NCI-H1694 treated with DMSO at 0.1 percent for 48 hours (cell line): ENCODE data around the gene FHIT.
A peak's percentile ranks its signal among the peaks of the same experiment; 100 is the strongest.

Experiments used
- DNase-seq: peaks from one replicate; lab custom pipeline; 2025; lab: John Stamatoyannopoulos, UW

The FHIT gene

DNA sequence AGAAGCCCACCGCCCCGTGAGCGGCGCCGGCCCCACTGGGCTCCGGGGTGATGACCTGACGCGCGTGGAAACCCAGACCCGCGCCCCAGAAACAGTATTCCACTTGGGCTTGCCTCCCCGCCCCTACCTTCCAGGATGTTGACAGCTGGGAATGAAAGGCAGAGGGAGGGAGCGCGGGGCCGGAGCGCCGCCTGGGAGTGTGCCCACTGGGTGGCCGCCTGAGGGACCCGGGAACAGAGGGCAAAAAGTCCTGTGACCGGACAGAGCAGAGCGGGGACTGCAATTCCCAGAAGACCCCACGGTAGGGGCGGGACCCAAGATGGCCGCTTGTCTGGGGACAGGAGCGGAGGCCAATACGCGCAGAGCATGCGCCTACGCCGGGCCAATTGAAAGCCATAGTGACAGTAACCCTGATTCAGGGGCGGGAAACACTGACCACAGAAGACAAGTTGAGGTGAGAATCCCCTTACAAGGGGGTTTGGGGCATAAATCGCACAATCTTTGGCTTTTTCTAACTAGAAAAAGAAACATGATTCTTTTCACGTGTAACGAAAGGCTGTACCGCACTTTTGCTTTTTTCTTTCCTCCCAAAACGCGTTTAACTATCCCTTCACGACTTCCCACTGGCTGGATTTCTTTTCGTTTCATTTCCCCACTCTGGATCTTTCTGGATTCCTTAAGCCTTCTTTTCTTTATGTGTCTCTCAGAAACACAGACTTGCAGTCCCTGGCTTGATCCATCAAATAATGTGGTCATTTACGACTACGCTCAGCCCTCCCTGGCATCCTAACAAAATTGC is at the start of gene FHIT:
Gene FHIT (minus strand): TSS at position 279 of the 799 bp plus-strand sequence.
- peak; percentile 41 for DNase-seq

DNA sequence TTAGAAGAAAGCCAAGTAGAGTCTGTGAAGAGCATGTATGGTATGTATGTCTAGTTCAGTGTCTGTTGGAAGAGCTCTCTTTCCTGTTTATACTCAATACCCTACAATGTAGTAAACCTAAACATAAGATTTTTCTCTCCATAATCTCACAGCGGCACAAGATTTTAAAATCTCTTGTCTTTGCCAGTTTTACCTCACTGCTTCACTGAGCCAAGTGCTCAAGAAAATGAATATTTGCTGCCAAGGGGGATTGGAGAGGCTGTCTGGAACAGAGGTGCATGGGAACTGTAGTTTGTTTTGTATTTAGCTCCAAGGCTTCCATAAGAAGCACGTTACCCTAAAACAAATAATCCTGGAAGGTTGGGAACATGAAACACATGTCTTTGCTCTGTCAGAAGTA is 49.5 kb upstream of the FHIT start:
- no peak for DNase-seq

DNA sequence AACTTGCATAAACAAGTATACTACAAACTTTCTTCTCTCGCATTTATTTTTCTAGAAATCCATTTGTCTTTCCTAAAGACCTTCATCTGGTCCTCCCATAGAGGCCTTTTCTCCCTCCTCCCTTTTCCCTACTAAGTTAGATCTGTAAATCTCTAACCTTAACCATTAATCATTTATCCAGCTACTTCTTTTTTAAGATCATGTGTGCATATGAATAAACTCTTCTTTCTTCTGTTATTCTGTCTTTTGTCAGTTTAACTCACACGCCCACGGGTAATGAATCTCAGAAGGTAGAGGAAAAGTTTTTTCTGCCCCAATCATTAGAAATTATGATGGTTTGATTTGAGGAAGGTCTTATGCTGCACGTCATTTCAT is 48.7 kb upstream of the FHIT start:
- DNase-seq = no peak

DNA sequence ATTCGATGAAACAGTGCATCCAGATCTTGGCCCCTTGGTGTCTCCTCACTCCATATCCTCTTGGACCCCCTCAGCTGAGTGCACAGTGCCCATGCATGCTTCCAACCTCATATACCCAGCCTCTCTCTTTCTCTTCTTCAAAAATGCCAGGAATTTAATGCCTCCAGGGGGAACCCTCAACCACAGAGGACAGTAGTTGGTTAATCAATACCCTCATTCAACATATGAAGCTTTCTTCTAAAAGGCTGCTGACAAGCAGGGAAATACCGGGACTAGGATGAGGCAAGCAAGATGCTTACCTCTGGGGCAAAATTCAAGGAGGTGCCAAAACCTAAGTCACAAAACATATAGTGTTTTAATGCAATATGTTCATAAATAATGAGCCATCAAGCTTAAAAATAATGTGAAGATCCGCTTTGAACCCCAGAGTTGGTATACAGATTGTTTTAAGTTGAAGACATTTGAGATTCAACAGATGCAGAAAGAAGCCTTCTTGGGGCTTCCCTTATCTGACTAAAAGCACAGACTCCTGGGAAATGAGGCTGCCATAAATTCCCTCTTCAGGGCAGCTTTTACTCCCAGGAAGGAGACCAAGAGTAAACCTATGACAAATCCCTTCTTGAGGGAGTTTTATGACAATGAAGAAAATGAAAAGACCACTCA is 48.2 kb upstream of the FHIT start:
- DNase-seq = no peak

DNA sequence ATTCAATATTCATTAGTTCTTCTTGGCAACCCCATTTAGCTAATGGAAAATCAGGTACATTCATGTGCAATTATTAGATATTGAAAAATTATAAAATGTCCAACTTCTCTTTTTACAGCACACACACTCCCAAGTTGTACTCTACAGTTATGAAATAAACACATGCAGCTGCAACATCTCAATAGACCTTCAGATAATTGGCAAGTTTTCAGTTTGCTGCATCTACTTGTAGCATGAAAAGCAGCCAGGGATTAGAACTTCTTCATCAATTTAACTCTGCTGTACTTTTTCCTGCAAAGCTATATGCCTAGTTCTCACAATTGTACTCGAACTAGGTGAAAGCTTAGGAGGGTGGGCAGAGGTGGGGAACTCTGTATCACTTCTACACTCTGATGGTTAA is 46.6 kb upstream of the FHIT start:
- DNase-seq = no peak

DNA sequence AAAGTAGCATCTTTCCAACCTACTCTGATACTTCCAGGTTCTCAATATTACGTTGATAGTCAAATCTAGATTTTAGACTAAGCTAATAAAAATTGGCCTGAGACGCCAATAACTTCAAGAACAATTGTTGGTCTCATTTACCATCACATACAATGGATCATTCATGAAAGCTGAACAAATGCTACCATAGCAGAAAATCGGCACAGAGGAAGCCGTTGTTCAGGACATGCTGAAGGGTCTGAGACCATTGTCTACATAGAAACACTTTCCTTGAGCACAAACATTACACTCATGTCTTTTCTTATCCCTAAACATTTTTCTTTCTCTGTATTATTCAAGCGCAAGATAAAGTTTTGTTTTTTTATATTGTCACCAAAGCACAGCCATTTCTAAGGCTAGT is 37.2 kb upstream of the FHIT start:
- no peak for DNase-seq

DNA sequence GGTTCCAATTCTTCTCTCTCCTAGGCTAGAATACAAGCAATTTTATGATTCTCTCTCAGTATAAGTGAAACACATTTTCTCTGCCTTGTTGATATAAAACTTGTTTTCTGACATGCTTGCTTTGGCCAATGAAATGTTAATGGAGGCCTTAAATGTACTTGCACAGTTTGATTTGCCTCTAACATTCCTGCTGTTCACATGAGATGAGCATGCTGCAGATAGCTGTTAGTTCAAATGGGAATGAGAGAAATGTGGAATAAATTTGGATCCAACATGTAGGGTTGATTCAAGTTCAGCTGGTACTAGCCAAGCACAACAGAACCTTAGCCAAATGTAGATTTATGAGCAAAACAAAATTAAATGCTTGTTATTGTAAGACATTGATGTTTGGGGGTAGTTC is 32.6 kb upstream of the FHIT start:
- no peak for DNase-seq

DNA sequence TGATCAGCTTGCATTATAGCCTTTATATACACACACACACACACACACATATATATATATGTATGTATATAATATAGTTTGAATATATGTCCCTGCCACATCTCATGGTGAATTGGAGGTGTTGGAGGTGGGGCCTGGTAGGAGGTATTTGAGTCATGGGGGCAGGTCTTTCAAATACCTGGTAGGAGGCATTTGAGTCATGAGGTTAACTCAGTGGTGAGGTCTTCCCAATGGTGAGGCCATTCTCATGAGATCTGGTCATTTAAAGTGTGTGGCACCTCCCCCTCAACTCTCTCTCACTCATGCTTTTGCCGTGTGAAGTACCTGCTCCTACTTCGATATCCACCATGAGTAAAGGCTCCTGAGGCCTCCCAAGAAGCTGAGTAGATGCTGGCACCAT is 27.5 kb upstream of the FHIT start:
- DNase-seq = no peak

DNA sequence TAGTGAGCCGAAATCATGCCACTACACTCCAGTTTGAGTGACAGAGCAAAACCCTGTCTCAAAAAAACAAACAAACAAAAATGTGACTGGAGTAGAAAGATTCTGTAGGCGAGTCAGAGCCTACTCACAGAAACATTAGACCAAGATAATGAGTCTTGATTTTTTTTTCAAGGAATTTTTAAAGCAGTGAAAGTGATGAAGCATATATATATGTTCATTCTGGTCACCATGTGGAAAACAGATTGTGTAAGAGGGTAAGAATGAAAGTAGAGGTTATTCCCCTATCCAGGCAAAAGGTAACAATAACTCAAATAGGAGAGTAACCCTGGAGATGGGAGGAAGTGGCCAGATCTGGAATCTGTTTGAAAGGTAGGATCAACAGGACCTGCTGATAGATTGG is 26.2 kb upstream of the FHIT start:
- no peak for DNase-seq

DNA sequence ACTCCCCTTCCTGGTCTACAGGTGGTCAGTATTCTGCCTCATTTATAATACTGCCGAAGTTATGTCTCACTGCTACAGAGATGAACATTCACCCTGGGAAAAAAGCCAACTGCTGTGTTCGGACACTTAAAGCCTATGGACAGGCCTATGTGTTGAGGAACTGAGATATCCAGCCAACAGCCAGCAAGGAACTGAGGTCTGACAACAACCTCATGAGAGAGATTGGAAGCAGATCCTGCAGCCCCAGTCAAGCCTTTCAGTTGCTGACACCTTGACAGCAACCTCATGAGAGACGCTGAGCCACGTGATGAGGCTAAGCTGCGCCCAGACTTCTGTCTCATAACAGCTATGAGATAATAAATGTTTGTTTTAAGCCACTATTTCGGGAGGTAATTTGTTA is 18.2 kb upstream of the FHIT start:
- no peak for DNase-seq

DNA sequence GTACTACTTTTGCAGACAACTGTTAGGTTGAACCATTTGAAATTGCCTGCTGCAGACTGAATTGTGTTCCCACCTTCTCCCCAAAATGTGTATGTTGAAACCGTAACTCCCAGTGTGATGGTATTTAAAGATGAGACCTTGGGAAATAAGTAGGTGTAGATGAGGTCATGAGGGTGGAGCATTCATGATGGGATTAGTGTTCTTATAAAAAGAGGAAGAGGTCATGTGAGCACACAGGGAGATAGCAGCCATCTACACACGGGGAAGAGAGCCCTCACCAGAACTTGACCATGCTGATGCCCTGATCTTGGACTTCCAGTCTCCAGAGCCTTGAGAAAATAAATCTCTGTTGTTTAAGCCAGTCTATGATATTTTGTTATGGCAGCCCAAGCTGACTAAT is 17.4 kb upstream of the FHIT start:
- no peak for DNase-seq

DNA sequence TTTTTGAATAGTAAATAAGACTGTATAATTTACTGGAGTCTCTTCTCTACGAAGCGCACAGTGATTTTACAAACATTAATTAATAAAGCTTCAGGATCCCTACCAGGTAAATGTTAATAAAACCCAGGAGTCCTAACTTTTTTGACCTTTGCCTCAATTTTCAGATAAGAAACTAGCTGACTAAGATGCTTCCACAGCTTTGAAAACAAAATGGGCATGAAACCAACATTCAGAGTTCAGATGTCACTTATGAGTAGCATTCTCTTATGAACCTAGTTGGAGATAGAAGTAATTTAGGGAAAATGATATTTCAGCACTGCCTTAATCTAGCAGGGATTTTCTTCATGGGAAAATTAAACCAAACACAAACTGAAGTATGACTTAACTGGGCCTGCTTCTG is 13.0 kb upstream of the FHIT start:
- no peak for DNase-seq

DNA sequence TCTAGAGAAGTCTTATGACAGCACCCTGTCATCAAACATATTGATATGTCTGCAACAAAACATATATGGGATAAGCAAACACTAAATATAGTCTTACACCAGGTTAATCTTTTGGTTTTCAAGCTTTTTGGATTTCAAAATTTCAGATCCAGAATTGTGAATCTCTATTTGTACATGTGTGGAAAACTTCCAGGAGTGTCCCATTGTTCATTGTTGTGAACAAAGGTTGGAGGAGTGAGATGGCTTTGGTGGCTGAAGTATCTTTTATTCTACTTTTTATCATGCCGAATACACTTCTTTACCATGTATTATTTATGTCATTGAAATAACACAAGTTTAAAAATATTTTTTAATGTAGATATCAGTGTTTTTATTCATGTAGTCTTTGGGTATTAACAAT is 5.9 kb upstream of the FHIT start:
- no peak for DNase-seq

DNA sequence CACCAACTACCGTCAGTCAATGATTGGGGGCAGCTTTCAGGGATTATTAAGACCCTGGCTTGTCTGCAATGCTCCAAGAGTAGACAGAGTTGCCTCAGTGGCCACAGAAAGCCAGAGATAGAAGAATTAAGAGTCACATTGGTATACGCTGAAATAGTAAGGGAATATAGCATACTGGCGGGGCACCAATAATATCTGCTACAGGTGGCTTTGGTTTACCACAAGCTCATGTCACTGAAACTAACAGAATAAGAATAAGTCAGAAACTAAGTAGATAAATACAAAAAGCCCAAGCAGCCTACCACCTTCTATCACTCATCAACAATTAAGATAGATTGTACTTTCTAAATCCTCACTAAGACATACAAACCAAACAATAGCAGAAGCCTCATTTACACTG is 2.5 kb upstream of the FHIT start:
- DNase-seq = no peak

DNA sequence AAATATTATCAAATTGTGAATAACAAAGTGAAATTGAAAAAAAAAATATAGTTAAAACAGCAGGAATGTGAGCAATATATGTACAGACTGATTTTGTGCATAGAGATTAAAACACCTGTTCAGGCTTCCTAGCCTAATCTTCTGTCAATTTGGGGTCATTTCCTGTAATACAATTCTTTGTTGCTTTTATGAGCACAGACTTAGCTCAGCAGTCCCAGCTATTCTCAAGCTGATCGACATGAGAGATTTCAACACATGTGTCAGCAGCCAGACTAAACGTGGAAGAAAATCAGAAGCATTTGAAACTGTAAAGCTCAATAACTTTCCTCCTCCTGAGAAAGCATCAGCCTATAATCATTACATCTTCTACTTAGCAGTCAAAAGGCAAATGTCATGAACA is 1.6 kb upstream of the FHIT start:
- no peak for DNase-seq

DNA sequence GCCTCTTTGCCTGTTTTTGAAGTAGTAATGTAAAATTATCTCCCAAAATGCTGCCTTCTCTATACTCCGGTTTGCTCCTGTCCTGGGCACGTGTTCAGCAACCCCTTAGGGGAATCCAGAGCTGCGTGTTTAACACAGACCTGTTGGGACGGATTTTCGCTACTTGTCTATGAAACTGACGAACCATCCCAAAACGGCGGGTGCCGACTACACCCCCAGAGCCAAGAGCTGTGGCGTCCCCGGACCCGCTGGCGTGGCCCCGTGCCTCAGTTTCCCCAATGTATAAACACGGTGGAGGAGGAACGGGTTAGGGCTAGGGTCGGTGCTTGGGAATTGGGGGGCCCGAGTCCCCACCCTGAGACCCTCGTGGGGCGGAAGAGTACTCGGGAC is 473 bp downstream of the FHIT start:
- DNase-seq = no peak

DNA sequence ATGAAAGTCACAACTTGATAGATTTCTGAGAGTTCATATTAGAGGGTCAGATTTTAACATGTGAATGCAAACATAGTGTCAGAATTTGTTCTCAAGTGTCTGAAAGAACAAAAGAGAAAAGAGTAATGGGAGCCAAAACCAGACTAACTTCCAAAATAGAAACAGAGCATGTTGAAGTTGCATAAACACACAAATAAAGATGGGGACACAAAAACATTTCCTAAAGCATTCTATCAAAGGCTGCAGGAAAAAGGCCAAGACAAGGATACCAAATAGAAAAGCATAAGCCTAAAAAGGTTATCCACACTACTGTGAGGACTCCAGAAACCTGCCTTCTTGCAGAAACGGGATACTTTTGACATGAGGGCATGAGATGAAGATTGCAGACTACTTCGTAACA is 2.8 kb downstream of the FHIT start:
- no peak for DNase-seq

DNA sequence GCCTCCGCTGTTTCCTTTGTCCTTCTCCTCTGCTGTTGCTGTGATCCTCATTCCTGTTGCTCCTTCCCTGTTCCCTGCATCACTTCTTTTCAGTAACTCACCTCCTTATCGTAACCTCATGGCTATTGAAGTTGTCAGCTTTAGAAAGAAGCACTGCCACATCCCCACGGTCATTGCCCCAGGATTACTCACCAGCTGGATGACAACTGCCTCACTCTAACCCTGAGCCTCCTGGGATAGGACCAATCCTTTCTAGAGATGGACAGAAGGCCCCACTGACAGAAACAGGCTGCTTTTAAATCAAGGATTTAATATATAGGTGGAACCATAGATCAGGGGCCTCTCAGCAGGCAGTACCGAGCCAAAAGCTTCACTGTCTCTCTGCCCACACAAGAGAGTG is 4.1 kb downstream of the FHIT start:
- no peak for DNase-seq

DNA sequence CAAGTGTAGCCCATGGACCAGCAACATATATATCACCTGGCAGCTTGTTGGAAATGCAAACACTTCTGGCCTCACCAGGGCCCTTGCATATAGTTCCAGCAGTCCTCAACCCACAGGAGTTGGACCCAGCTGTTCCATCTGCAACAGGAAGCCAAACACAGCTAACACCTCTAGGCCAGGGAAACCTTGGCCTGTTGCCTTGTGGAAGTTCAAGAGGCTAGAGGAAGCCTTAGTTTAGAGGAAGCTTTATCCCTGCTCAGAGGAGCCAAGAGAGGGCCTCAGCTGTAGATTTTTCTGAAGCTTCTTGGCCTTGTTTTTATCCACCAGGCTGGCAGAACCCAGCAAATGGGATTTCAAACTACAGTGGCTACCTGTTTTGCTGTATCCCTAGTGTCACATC is 11.4 kb downstream of the FHIT start:
- DNase-seq = no peak

DNA sequence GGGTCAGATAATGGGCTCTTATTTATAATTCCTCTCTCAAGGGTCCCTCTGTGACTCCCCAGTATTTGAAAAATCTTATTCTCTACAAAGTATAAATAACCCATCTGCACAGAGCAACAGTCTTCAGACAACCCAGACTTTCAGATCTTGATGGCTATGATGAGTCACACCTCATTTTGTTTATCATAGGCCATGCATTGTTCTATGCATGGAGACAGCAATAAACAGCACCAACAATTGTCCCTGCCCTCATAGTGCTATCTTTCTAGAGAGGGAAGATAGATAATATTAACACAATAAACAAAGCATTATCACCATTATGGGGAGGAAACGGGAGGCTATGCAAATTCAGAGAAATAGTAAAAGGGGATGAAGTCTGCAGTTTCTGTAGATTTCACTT is 13.4 kb downstream of the FHIT start:
- no peak for DNase-seq

DNA sequence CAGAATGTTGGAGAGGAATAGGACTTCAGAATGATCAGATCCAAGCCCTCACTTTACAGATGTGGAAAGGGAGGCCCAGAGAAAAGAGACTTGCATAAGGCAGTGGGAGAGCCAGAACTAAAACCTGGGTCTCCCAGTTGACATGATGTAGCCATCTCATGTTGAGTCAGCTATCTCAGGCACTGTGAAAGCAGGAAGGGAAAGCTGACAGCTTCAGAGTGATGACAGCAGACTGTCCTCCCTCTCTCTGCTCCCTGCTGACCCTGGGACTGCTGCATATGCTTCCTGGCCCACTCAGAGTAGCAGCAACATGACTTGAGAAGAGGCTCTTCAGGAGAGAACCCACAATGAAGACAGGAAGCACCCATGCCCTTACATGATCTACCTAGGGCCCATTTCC is 14.7 kb downstream of the FHIT start:
- DNase-seq = no peak

DNA sequence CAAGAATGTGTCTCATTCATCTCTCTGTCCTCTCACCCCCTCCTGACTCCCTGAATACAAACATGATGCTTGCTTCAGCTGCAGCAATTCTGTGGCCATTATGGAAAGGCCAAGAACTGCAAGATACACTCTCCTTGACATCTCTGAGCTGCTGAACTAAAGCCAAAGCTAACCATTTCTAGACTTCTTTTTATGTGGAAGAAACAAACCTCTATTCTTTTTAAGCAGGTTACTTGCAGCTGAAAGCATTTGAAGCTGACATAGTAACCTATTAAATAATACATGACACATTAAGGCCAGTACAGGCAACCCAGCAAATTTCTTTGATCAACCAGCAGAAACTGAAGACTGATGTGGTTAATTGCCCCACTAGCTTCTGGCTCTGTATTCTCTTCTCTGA is 17.5 kb downstream of the FHIT start:
- DNase-seq = no peak

DNA sequence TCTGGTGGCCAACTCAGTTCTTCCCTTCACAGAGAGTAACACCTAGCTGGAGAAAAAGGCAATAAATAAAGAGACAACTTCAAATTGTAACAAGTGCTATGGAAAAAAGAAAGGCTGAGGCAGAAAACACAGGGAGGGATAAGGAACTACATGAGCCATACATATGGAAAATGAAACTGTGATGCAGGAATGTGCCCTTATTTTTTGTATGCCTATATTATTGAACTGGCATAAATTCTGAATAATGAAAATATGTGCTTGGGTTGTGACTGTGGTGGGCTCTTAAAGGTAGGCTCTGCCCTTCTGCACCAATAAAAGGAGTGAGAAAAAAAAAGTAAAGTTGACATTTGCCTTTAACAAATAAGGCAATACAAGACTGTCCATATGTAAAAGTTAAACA is 19.6 kb downstream of the FHIT start:
- no peak for DNase-seq

DNA sequence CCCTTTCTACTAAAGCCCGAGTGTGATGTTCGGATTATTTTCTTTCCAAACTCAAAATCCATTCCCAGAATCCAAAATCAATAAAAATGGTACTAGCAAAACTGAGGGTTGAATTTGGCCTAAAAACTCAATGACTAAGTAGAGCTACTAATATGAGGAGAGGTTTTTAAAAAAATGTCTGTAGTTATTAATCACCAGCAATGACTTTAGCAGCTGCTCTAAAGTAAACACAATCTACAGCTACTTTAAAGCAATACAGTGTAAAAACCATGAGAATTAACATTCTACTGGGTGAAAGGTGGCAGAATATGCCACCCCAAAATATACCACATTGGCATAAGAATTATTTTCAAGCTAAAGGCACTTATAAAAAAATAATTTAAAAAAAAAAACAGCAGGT is 23.5 kb downstream of the FHIT start:
- DNase-seq = no peak
